MM.1S (cell line): Measurements from ENCODE around the gene ZFAND2A.

Experiments
- DNase-seq: peaks from one replicate; pipeline ENCODE4 v3.0.0-alpha.2; 2015
- H2AFZ ChIP-seq: fragments of 300-600 bp; sonication (generic); 2 replicates; pipeline ENCODE4 v1.6.0; 2016; ENCODE audit warnings: antibody characterized with exemption, low read length
- H3F3A ChIP-seq: fragments of 300-600 bp; sonication (generic); 2 replicates; pipeline ENCODE4 v1.6.1; 2016; ENCODE audit warnings: mild to moderate bottlenecking, antibody characterized with exemption, low read length, moderate library complexity, mixed read lengths; ENCODE audit not compliant: insufficient read depth
- H3K27ac ChIP-seq: fragments of 300-600 bp; sonication (generic); 2 replicates; pipeline ENCODE4 v1.5.1; 2016; ENCODE audit warnings: mild to moderate bottlenecking, low read length
- H3K27me3 ChIP-seq: fragments of 300-600 bp; sonication (generic); replicated peaks from 2 replicates; pipeline ENCODE4 v1.6.0; 2016; ENCODE audit warnings: low read length; ENCODE audit not compliant: insufficient read depth
- H3K36me3 ChIP-seq: fragments of 300-600 bp; sonication (generic); replicated peaks from 2 replicates; pipeline ENCODE4 v1.6.1; 2016; ENCODE audit warnings: mild to moderate bottlenecking, low read length, mixed read lengths; ENCODE audit not compliant: insufficient read depth
- H3K4me1 ChIP-seq: fragments of 300-600 bp; sonication (generic); 2 replicates; pipeline ENCODE4 v1.6.1; 2016; ENCODE audit warnings: low read length, mixed read lengths
- H3K4me2 ChIP-seq: fragments of 300-600 bp; sonication (generic); 2 replicates; pipeline ENCODE4 v1.6.0; 2016; ENCODE audit warnings: low read depth, low read length
- H3K4me3 ChIP-seq: fragments of 300-600 bp; sonication (generic); 2 replicates; pipeline ENCODE4 v1.5.1; 2016; ENCODE audit warnings: low read length, mixed read lengths
- H3K79me2 ChIP-seq: fragments of 300-600 bp; sonication (generic); 2 replicates; pipeline ENCODE4 v1.6.1; 2016; ENCODE audit warnings: mixed run types, low read length, mixed read lengths
- H3K9ac ChIP-seq: fragments of 300-600 bp; sonication (generic); 2 replicates; pipeline ENCODE4 v1.6.1; 2016; ENCODE audit warnings: low read length, mixed read lengths
- H3K9me2 ChIP-seq: fragments of 300-600 bp; sonication (generic); replicated peaks from 2 replicates; pipeline ENCODE4 v1.6.1; 2016; ENCODE audit warnings: mild to moderate bottlenecking, low read length, mixed read lengths; ENCODE audit not compliant: insufficient read depth
- H3K9me3 ChIP-seq: fragments of 300-600 bp; sonication (generic); replicated peaks from 2 replicates; pipeline ENCODE4 v1.6.1; 2016; ENCODE audit warnings: mild to moderate bottlenecking, low read length, mixed read lengths; ENCODE audit not compliant: insufficient read depth
- H4K20me1 ChIP-seq: fragments of 300-600 bp; sonication (generic); 2 replicates; pipeline ENCODE4 v1.6.1; 2016; ENCODE audit warnings: mild to moderate bottlenecking, low read length, moderate library complexity, mixed read lengths; ENCODE audit not compliant: insufficient read depth
- CTCF ChIP-seq: fragments of 300-600 bp; sonication (generic); IDR thresholded peaks from 2 replicates; pipeline ENCODE4 v1.5.1; 2016; ENCODE audit warnings: antibody characterized with exemption, low read length, mixed read lengths
- EZH2 ChIP-seq: fragments of 300-600 bp; sonication (generic); optimal IDR thresholded peaks from 2 replicates; pipeline ENCODE3; 2017; ENCODE audit warnings: low read depth, mild to moderate bottlenecking, antibody characterized with exemption, low read length, mixed read lengths
- EZH2phosphoT487 ChIP-seq: fragments of 300-600 bp; sonication (generic); IDR thresholded peaks from 2 replicates; pipeline ENCODE4 v1.6.1; 2018; ENCODE audit warnings: antibody characterized with exemption, low read length

ZFAND2A gene

GRCh38 chr7:1152492-1152891 is 7.5 kb downstream of the ZFAND2A start:
- Histone ChIP-seq H3K27ac (no peak overlapping the region), H3K9me3 (no peaks in the 10 kb centered on the region), H3K4me2 (no peak overlapping the region), H3K9me2 (no peaks in the 10 kb centered on the region), H3K4me1 (no peaks in the 10 kb centered on the region), H3K9ac (no peak overlapping the region), H3K36me3 (peaks cover 8% of the 10 kb centered on the region), H3K4me3 (no peak overlapping the region), H2AFZ (no peak overlapping the region), H3F3A (no peaks in the 10 kb centered on the region), H4K20me1 (no peaks in the 10 kb centered on the region), H3K27me3 (no peaks in the 10 kb centered on the region), H3K79me2 (peaks cover 28% of the 10 kb centered on the region)
- TF ChIP-seq EZH2 (no peak), EZH2phosphoT487 (no peak), CTCF (no peak)
- DNase-seq, result no peak

GRCh38 chr7:1151653-1152425 is 8.2 kb downstream of the ZFAND2A start:
- H3K79me2 ChIP-seq, result peaks cover 21% of the 10 kb centered on the region
- TF ChIP-seq CTCF (no peak), EZH2 (no peak), EZH2phosphoT487 (no peak)
- no peak overlapping the region for H3K27ac ChIP-seq
- H3F3A ChIP-seq, result no peaks in the 10 kb centered on the region
- no peaks in the 10 kb centered on the region for H4K20me1 ChIP-seq
- H3K27me3 ChIP-seq, result no peaks in the 10 kb centered on the region
- no peak overlapping the region for H3K9ac ChIP-seq
- no peak overlapping the region for H3K4me3 ChIP-seq
- no peak overlapping the region for H2AFZ ChIP-seq
- H3K9me2 ChIP-seq, result no peaks in the 10 kb centered on the region
- DNase-seq, result no peak
- peaks cover 8% of the 10 kb centered on the region for H3K36me3 ChIP-seq
- no peaks in the 10 kb centered on the region for H3K9me3 ChIP-seq
- no peak overlapping the region for H3K4me2 ChIP-seq
- no peaks in the 10 kb centered on the region for H3K4me1 ChIP-seq

GRCh38 chr7:1151156-1151555 is 8.8 kb downstream of the ZFAND2A start:
- H3K27me3 ChIP-seq, result no peaks in the 10 kb centered on the region
- no peak overlapping the region for H3K27ac ChIP-seq
- H3K4me3 ChIP-seq, result no peak overlapping the region
- no peaks in the 10 kb centered on the region for H4K20me1 ChIP-seq
- no peaks in the 10 kb centered on the region for H3F3A ChIP-seq
- peaks cover 8% of the 10 kb centered on the region for H3K36me3 ChIP-seq
- peaks cover 16% of the 10 kb centered on the region for H3K79me2 ChIP-seq
- H3K4me2 ChIP-seq, result no peak overlapping the region
- H3K9me2 ChIP-seq, result no peaks in the 10 kb centered on the region
- no peaks in the 10 kb centered on the region for H3K4me1 ChIP-seq
- TF ChIP-seq EZH2 (no peak), EZH2phosphoT487 (no peak), CTCF (no peak)
- no peaks in the 10 kb centered on the region for H3K9me3 ChIP-seq
- no peak overlapping the region for H3K9ac ChIP-seq
- no peak overlapping the region for H2AFZ ChIP-seq
- DNase-seq, result no peak
